GM20000 (cell line): ENCODE measurements around the gene ANO4.

Experiments
- DNase-seq: peaks from one replicate; pipeline ENCODE4 v3.0.0; 2012; ENCODE audit warnings: low spot score
- CTCF ChIP-seq: IDR thresholded peaks from 2 replicates; pipeline ENCODE4 v1.5.1; 2012; ENCODE audit warnings: mild to moderate bottlenecking, control low read depth; ENCODE audit errors: extremely low read depth, missing control alignments

Gene ANO4

GRCh38 chr12:100801320-100801719, 6.7 kb downstream of the ANO4 start:
- TF ChIP-seq CTCF, result no peak
- no peak for DNase-seq

GRCh38 chr12:100808777-100809176, 14.2 kb downstream of the ANO4 start:
- DNase-seq, result no peak
- no peak for TF ChIP-seq CTCF

GRCh38 chr12:100820314-100820713, 25.7 kb downstream of the ANO4 start:
- no peak for DNase-seq
- TF ChIP-seq CTCF, result no peak

- no peak for TF ChIP-seq CTCF
- DNase-seq, result no peak
Measured at GRCh38 chr12:100823963-100824362, 29.4 kb downstream of the ANO4 start.

GRCh38 chr12:100824476-100824875, 29.9 kb downstream of the ANO4 start:
- no peak for DNase-seq
- TF ChIP-seq CTCF, result no peak

GRCh38 chr12:100826323-100826722, 31.7 kb downstream of the ANO4 start:
- no peak for TF ChIP-seq CTCF
- DNase-seq, result peak; percentile 17

GRCh38 chr12:100827901-100828520, 33.4 kb downstream of the ANO4 start:
- TF ChIP-seq CTCF, result peak; percentile 47

More at GRCh38 chr12:100827901-100828520, 33.4 kb downstream of the ANO4 start:
- peak; percentile 17 for DNase-seq
